ENCODE measurements around the gene PGBD5. TPM values are rescaled to one million over a fixed set of nuclear protein-coding genes. Genes with fewer than 3 reads are reported as not detected.

The PGBD5 gene
- total and polyA plus RNA-seq, 9 of the 15 experiments (the other 6 are each of a cell fraction or from before 2014, with no cell fraction given), result under 0.01 to 0.40 (median 0.10) TPM; not detected in 3

DNA sequence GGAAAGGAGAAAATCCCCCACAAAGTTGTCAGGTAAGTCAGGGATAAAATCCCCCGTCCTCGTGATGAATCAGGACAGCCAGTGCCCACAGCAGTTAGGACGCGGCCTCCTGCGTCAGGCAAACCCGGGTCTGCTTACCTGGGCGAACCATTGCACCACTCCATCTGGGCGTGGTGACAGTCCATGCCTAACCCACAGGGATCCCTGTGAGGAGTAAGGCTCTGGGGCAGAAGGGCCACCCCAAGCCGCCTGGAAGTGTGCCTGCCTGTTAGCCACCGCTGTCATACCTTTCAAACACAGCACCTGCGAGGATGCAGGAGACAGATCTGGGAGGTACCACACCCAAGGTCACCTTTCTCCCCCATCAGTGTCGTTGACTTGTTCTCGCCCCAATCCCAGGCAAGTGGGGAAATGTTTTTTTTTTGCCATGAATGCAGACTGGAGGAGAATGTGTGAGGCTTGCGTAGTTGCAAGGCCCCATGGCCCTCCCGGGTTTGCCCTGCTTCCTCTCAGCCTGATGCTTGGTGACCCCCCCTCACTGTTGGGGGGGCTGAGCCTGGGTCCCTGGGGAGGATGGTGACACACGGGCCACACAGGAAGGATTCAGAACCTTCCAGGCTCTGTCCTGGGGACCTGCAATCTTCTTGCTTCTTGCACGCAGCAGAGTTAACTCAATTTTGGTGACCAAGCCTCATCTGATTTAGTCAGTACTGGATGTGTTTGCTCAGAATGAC lies 107.0 kb downstream of the PGBD5 start (continued):
- TF ChIP-seq, protein P1, sequence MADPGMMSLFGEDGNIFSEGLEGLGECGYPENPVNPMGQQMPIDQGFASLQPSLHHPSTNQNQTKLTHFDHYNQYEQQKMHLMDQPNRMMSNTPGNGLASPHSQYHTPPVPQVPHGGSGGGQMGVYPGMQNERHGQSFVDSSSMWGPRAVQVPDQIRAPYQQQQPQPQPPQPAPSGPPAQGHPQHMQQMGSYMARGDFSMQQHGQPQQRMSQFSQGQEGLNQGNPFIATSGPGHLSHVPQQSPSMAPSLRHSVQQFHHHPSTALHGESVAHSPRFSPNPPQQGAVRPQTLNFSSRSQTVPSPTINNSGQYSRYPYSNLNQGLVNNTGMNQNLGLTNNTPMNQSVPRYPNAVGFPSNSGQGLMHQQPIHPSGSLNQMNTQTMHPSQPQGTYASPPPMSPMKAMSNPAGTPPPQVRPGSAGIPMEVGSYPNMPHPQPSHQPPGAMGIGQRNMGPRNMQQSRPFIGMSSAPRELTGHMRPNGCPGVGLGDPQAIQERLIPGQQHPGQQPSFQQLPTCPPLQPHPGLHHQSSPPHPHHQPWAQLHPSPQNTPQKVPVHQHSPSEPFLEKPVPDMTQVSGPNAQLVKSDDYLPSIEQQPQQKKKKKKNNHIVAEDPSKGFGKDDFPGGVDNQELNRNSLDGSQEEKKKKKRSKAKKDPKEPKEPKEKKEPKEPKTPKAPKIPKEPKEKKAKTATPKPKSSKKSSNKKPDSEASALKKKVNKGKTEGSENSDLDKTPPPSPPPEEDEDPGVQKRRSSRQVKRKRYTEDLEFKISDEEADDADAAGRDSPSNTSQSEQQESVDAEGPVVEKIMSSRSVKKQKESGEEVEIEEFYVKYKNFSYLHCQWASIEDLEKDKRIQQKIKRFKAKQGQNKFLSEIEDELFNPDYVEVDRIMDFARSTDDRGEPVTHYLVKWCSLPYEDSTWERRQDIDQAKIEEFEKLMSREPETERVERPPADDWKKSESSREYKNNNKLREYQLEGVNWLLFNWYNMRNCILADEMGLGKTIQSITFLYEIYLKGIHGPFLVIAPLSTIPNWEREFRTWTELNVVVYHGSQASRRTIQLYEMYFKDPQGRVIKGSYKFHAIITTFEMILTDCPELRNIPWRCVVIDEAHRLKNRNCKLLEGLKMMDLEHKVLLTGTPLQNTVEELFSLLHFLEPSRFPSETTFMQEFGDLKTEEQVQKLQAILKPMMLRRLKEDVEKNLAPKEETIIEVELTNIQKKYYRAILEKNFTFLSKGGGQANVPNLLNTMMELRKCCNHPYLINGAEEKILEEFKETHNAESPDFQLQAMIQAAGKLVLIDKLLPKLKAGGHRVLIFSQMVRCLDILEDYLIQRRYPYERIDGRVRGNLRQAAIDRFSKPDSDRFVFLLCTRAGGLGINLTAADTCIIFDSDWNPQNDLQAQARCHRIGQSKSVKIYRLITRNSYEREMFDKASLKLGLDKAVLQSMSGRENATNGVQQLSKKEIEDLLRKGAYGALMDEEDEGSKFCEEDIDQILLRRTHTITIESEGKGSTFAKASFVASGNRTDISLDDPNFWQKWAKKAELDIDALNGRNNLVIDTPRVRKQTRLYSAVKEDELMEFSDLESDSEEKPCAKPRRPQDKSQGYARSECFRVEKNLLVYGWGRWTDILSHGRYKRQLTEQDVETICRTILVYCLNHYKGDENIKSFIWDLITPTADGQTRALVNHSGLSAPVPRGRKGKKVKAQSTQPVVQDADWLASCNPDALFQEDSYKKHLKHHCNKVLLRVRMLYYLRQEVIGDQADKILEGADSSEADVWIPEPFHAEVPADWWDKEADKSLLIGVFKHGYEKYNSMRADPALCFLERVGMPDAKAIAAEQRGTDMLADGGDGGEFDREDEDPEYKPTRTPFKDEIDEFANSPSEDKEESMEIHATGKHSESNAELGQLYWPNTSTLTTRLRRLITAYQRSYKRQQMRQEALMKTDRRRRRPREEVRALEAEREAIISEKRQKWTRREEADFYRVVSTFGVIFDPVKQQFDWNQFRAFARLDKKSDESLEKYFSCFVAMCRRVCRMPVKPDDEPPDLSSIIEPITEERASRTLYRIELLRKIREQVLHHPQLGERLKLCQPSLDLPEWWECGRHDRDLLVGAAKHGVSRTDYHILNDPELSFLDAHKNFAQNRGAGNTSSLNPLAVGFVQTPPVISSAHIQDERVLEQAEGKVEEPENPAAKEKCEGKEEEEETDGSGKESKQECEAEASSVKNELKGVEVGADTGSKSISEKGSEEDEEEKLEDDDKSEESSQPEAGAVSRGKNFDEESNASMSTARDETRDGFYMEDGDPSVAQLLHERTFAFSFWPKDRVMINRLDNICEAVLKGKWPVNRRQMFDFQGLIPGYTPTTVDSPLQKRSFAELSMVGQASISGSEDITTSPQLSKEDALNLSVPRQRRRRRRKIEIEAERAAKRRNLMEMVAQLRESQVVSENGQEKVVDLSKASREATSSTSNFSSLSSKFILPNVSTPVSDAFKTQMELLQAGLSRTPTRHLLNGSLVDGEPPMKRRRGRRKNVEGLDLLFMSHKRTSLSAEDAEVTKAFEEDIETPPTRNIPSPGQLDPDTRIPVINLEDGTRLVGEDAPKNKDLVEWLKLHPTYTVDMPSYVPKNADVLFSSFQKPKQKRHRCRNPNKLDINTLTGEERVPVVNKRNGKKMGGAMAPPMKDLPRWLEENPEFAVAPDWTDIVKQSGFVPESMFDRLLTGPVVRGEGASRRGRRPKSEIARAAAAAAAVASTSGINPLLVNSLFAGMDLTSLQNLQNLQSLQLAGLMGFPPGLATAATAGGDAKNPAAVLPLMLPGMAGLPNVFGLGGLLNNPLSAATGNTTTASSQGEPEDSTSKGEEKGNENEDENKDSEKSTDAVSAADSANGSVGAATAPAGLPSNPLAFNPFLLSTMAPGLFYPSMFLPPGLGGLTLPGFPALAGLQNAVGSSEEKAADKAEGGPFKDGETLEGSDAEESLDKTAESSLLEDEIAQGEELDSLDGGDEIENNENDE (IDR thresholded peaks at IDR 0.05; ENCODE audit: low read depth, low read length), result no peak
- TF ChIP-seq CREBBP (IDR thresholded peaks at IDR 0.05; ENCODE audit: low read depth, low read length) (no peak), MNT (conservative IDR thresholded peaks at IDR 0.05) (no peak), CBFA2T3 (IDR thresholded peaks at IDR 0.05) (no peak), NFXL1 (CRISPR knock-in tag; IDR thresholded peaks at IDR 0.05) (no peak)

Data from K562 (cell line).